Small intestine (tissue), 7 donors: ENCODE results near the gene GRSF1. TPM values are rescaled to one million over a fixed set of nuclear protein-coding genes. Genes with fewer than 3 reads are reported as not detected.

ENCODE experiments used
- DNase-seq, 2 donors: peaks; one replicate each; pipeline versions ENCODE4 v3.0.0 to v3.0.0-alpha.2; 2013
- FAIRE-seq: peaks from 2 replicates; lab custom pipeline; 2012; peaks lifted over from hg19 to GRCh38; lab: Jason Lieb, UNC
- H3K27ac ChIP-seq, 3 donors: one replicate each; pipeline ENCODE4 v1.5.1; 2013; ENCODE audit warnings: low read length in 2 of 3, mild to moderate bottlenecking in 2 of 3, control low read depth in 1 of 3, inconsistent platforms in 1 of 3, low read depth in 1 of 3, moderate library complexity in 1 of 3
- H3K27me3 ChIP-seq, 3 donors: one replicate each; pipeline ENCODE4 v1.6.1; 2013; ENCODE audit warnings: low read length in 3 of 3, inconsistent platforms in 1 of 3; ENCODE audit not compliant: control insufficient read depth in 3 of 3, insufficient read depth in 3 of 3
- H3K36me3 ChIP-seq, 3 donors: one replicate each; pipeline ENCODE4 v1.6.1; 2013; ENCODE audit warnings: low read length in 3 of 3, inconsistent platforms in 1 of 3, low read depth in 1 of 3, mild to moderate bottlenecking in 1 of 3, moderate library complexity in 1 of 3; ENCODE audit not compliant: control insufficient read depth in 3 of 3, insufficient read depth in 2 of 3
- H3K4me1 ChIP-seq, 3 donors: one replicate each; pipeline ENCODE4 v1.6.1; 2013; ENCODE audit warnings: low read length in 2 of 3, inconsistent platforms in 1 of 3, low read depth in 1 of 3, mild to moderate bottlenecking in 1 of 3, moderate library complexity in 1 of 3; ENCODE audit not compliant: control insufficient read depth in 3 of 3, insufficient read depth in 2 of 3
- H3K4me3 ChIP-seq, 3 donors: one replicate each; pipeline ENCODE4 v1.5.1; 2013; ENCODE audit warnings: low read length in 3 of 3, control low read depth in 1 of 3, inconsistent platforms in 1 of 3, low read depth in 1 of 3, mild to moderate bottlenecking in 1 of 3, moderate library complexity in 1 of 3
- H3K9me3 ChIP-seq, 2 donors: one replicate each; pipeline ENCODE4 v1.6.1; 2013; ENCODE audit warnings: low read depth in 1 of 2, low read length in 1 of 2; ENCODE audit not compliant: control insufficient read depth in 2 of 2, insufficient read depth in 1 of 2
- WGBS, 3 donors: extraction: QIAGEN DNeasy Blood & Tissue Kit; methylation state at CpG; one replicate each; pipeline ENCODE4 v1.1.7; 2013; 5-methylcytosine and 5-hydroxymethylcytosine counted together
- polyA plus RNA-seq, 4 donors: library from polyadenylated mRNA; stranded (reverse) in 3 of 4; unstranded in 1 of 4; fragments of 200-250 nt in 3 of 4; fragments of 120-200 nt in 1 of 4; gene quantifications; one replicate each; pipeline versions ENCODE4 v1.2.1 to v1.2.3, GENCODE V29; 2013
- donor health status: healthy with polysubstance abuse.
- donor health status: control.
- donor health status: control.
- donor health status: Bipolar disorder and iron deficiency.
- donor health status: healthy.

Gene GRSF1
- polyA plus RNA-seq, 4 donors = 41.1 to 69.1 (median 57.7) TPM

GRCh38 chr4:70830054-70830453 lies 9.6 kb downstream of the GRSF1 start:
- DNase-seq (no peak), FAIRE-seq (no peak)
- WGBS, 3 donors = 86 to 95% (median 95%) methylated on average over 9 of the region's 9 CpGs
- H3K27ac ChIP-seq = no peak overlapping the region
- H3K9me3 ChIP-seq = no peaks in the 10 kb centered on the region
- H3K36me3 ChIP-seq = peaks cover 15 to 52% (median 26%) of the 10 kb centered on the region in 3 donors
- H3K4me1 ChIP-seq = no peaks in the 10 kb centered on the region
- H3K27me3 ChIP-seq = no peaks in the 10 kb centered on the region
- H3K4me3 ChIP-seq = no peak overlapping the region

- H3K4me1 ChIP-seq = no peaks in the 10 kb centered on the region
- FAIRE-seq (no peak), DNase-seq (no peak)
- 89 to 100% (median 94%) methylated on average over 1 of the region's 1 CpG for WGBS, 3 donors
- no peaks in the 10 kb centered on the region for H3K27me3 ChIP-seq
- H3K27ac ChIP-seq = no peak overlapping the region
- H3K4me3 ChIP-seq = no peak overlapping the region
- H3K9me3 ChIP-seq = no peaks in the 10 kb centered on the region
- H3K36me3 ChIP-seq = peaks cover 18 to 52% (median 26%) of the 10 kb centered on the region in 3 donors
These were observed 10.2 kb downstream of the GRSF1 start for GRCh38 chr4:70829492-70829891.

GRCh38 chr4:70829015-70829414 lies 10.7 kb downstream of the GRSF1 start:
- Histone ChIP-seq H3K4me3 (no peak overlapping the region), H3K36me3 (peaks cover 18 to 55% (median 30%) of the 10 kb centered on the region in 3 donors), H3K4me1 (no peaks in the 10 kb centered on the region), H3K9me3 (no peaks in the 10 kb centered on the region), H3K27me3 (no peaks in the 10 kb centered on the region), H3K27ac (no peak overlapping the region)
- DNase-seq (no peak), FAIRE-seq (no peak)
- WGBS, 3 donors = 94 to 99% (median 96%) methylated on average over 3 of the region's 3 CpGs

- DNase-seq (no peak), FAIRE-seq (no peak)
These were observed 20.8 kb downstream of the GRSF1 start for GRCh38 chr4:70818921-70819320.

GRCh38 chr4:70818173-70818855 lies 21.4 kb downstream of the GRSF1 start:
- Histone ChIP-seq H3K27me3 (no peaks in the 10 kb centered on the region), H3K9me3 (no peaks in the 10 kb centered on the region), H3K4me3 (no peak overlapping the region), H3K27ac (no peak overlapping the region), H3K4me1 (no peaks in the 10 kb centered on the region), H3K36me3 (peaks cover 2 to 21% (median 6%) of the 10 kb centered on the region in 3 donors)
- no peak for DNase-seq
- FAIRE-seq = no peak
- WGBS, 3 donors = 75 to 96% (median 90%) methylated on average over 5 of the region's 5 CpGs

More at GRCh38 chr4:70818921-70819320, 20.8 kb downstream of the GRSF1 start:
- WGBS, 3 donors = 92 to 94% (median 94%) methylated on average over 3 of the region's 3 CpGs
- H3K27ac ChIP-seq = no peak overlapping the region
- no peak overlapping the region for H3K4me3 ChIP-seq
- H3K27me3 ChIP-seq = no peaks in the 10 kb centered on the region
- H3K9me3 ChIP-seq = no peaks in the 10 kb centered on the region
- H3K4me1 ChIP-seq = no peaks in the 10 kb centered on the region
- H3K36me3 ChIP-seq = peaks cover 4 to 26% (median 6%) of the 10 kb centered on the region in 3 donors

GRCh38 chr4:70816894-70817293 lies 22.8 kb downstream of the GRSF1 start:
- 43 to 47% (median 44%) methylated on average over 2 of the region's 2 CpGs for WGBS, 3 donors
- Histone ChIP-seq H3K4me3 (no peak overlapping the region), H3K36me3 (peaks cover 2 to 11% (median 6%) of the 10 kb centered on the region in 3 donors), H3K27me3 (no peaks in the 10 kb centered on the region), H3K9me3 (no peaks in the 10 kb centered on the region), H3K4me1 (no peaks in the 10 kb centered on the region), H3K27ac (no peak overlapping the region)
- FAIRE-seq = no peak
- no peak for DNase-seq

GRCh38 chr4:70815370-70815769 lies 24.3 kb downstream of the GRSF1 start:
- Histone ChIP-seq H3K4me1 (no peaks in the 10 kb centered on the region), H3K4me3 (no peak overlapping the region), H3K36me3 (peaks cover 2% of the 10 kb centered on the region in 3 donors), H3K27me3 (no peaks in the 10 kb centered on the region), H3K27ac (no peak overlapping the region), H3K9me3 (no peaks in the 10 kb centered on the region)
- FAIRE-seq (no peak), DNase-seq (no peak)
- WGBS, 3 donors = 97 to 100% (median 97%) methylated on average over 1 of the region's 1 CpG

- FAIRE-seq (no peak), DNase-seq (no peak)
- Histone ChIP-seq H3K36me3 (peaks cover 0 to 3% (median 1%) of the 10 kb centered on the region in 3 donors), H3K4me3 (no peak overlapping the region), H3K27me3 (no peaks in the 10 kb centered on the region), H3K9me3 (no peaks in the 10 kb centered on the region), H3K27ac (no peak overlapping the region), H3K4me1 (no peaks in the 10 kb centered on the region)
- WGBS, 3 donors = 85 to 100% (median 94%) methylated on average over 1 of the region's 1 CpG
These were observed 31.5 kb downstream of the GRSF1 start for GRCh38 chr4:70808151-70808550.
